Measurements from ENCODE around the gene DMRTB1.

DMRTB1 gene

DNA sequence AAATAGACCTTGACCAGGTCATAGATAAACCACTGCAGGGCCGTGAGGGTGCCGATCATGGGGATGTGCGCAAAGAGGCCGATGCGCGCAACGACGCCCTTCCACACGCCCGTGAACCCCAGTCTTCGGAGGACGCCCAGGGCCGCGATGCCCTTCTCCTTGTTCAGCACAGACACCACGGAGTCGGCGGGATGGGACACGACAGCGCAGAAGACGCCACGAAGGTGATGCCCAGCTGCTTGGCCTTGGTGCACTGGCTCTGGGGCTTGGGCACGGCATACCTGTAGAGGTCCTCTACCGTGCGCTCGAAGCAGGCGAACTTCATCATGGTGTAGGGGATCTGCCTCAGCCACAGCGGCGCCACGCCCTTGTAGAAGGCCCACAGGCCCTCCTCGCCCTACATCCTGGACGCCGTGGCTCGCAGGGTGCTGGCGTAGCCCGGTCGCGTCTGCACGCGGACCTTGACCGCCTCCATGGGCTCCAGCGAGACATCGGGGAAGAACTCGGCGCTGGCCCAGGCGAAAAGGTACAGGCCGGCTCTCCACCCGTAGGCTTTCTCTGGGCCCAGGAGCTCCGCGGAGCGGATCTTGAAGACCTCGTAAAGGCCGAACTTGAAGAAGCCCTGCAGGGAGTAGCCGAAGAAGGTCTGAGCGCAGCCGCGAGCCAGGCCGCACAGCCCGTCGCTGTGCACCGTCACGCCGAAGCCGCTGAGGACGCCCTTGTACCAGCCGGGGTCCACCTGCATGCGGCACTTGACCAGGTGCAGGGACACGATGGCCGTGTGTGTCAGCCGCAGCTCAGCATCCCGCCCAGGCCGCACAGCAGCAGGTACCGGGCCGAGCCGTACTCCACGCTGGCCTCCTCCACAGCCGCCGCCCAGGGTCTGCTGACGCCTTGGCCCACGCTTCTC lies 20.5 kb upstream of the DMRTB1 start:
- DNase-seq = no peak

DNA sequence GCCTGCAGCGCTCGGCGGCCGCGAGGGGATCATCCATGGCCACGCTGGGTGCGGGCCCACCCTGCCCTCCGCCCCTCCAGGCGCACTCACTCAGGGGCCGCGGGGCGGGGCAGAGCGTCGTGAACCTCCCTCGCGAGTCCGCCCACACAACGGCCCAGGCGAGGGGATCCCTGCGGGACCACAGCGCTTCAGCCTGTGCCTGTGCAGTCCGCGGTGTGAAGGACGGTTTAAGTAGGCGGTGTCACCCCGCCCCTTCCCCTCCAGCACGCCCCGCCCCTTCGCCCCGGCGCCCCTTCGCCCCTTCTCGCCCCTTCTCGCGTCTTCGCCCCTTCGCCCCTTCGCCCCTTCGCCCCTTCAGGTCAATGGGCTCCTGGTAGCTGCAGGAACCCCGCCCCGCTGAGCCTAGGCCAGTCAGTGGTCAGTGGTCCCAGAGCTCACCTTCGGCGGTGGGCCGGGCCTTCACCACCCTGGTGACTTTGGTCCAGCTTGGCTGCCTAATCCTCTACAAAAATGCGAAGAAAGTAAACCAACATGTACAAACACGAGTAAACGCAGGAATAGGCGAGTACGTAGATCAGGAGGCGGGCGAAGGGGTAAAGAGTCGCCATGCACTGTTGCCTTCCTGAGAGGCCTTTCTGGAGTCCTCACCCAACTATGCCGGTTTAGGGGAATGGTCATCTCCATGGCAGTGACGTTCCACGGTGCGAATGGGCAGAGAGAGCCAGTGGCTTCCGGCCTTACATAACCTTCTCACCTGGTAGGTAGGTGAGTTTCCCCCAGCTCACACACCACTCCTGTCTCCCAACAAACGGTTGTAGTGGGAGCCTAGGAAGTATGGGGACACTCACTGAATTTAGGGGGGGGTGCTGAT lies 19.6 kb upstream of the DMRTB1 start:
- DNase-seq = no peak

DNA sequence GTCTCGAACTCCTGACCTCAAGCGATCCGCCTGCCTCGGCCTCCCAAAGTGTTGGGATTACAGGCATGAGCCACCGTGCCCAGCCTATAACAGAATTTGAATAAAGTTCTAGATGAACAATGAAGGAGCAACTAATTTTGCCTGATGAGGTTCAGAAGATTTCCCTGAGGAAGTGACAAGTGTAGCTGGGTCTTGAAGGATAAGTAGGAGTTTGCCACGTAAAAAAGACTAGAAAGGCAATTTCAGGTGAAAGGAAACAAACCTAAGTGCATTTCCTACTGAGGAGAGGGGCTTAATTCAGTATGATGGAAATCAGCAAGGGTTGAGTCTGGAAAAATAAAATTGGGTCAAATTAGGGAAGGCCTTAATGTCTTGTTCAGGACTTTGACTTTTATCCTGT lies 18.6 kb upstream of the DMRTB1 start:
- no peak for DNase-seq

DNA sequence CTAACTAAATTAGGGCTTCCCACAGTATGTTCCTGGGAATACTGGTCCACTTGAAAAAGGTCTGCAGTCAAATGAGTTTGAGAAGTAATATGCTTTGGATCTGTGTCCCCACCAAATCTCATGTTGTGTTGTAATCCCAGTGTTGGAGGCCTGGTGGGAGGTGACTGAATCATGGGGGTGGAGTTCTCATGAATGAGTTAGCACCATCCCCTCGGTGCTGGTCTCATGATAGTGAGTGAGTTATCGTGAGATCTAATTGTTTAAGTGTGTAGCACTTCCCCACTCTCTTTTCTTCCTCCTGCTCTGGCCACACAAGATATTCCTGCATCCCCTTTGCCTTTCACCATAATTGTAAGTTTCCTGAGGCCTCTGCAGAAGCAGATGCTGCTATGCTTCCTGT lies 16.9 kb upstream of the DMRTB1 start:
- DNase-seq = no peak

DNA sequence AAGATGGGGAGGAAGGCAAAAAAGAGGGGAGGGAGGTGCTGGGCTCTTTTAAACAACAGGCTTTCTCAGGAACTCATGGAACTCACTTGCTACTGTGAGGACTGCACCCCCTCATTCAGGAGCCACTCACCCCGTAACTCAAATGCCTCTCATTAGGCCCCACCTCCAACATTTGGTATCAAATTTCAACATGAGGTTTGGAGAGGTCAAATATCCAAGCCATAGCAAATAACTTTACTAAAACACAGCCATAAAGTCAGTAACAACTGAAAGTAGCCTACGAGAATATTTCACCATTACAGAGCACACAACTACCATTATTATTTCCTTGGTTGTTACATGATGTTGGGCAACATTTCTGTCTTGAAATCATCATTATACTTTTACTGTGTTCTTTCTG lies 13.1 kb upstream of the DMRTB1 start:
- DNase-seq = no peak

DNA sequence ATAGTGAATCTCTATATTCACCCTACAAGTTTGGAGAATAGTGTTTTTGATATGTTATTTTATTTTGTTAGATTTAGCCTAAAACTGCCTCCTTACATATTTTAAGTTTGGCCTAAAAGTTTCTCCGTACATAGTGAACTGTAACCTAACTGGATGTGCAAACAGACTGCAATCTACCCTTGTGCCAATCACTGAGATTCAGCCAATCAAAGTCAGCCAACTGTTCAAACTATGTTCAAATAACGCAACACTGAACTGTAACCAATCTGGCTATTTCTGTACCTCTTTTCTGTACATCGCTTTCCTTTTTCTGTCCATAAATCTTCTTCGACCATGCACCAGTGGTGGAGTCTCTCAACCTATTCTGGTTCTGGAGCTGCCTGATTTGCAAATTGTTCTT lies 11.8 kb upstream of the DMRTB1 start:
- no peak for DNase-seq

DNA sequence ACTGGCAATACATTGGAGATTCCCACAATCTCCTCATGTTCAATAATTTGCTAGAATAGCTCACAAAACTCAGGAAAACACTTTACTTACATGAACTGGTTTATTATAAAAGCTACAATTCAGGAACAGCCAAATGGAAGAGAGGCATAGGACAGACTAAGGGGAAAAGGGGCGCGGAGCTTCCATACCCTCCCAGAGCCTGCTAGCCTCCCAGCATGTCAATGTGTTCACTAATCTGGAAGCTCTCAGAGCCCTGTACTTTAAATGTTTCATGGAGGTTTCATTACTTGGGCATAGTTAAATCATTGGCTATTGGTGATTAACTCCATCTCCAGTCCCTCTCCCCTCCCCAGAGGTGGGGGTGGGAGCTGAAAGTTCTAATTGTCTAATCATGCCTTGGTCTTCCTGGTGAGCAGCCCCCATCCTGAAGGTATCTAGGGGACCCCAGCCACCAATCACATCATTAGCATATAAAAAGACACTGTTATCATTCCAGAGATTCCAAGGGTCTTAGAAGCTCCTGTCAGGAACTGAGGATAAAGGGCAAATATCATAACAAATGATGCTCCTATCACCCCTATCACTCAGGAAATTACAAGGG lies 10.9 kb upstream of the DMRTB1 start:
- no peak for DNase-seq

DNA sequence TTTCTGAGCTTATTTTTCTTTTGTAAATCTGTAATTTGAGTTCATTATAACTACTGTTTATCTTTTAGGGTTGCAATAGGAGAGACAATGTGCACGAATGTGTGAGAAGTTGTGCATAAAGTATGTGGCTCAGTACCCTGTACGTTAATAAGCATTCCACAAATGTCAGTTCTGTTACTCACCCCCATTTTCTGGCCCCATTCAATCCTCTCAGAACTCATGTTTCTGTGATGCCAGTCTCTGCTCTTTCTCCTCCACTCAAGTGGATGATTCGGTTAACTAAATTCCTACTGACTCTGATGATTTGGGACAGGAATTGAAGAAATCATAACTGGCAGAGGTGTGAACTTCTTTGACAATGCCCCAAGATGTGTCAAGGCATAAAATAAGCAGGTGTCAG lies 10.2 kb upstream of the DMRTB1 start:
- no peak for DNase-seq

DNA sequence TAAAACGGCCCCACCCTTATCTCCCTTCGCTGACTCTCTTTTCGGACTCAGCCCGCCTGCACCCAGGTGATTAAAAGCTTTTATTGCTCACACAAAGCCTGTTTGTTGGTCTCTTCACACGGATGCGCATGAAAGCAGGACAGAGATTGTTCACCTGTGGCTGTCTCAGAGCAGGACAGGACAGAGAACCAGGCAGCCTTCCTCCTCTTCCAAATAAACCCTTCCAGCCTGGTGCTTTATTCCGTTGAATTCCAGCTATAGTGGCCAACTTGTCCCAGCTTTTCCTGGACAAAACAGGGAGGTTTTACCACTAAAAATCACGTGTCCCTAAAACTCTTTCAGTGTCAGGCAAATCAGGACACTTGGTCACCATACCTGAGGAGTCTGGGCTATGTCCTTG lies 9.5 kb upstream of the DMRTB1 start:
- DNase-seq = no peak

DNA sequence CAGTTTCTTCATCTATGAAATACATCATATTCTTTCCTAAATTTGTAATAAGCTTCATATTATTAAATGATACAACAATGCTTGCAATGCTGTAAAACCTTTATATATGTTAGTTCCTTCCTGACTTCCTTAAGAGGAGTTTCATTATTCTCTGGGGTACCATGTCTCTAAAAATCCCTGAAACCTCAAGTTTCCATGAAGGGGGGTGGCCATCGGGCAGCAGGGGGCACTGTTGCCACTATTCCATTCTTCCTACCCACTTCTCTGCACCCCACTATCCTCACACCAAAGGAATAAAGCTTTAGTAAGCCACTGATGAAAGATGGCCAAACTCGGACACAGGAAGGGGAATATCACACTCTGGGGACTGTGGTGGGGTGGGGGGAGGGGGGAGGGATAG lies 9.0 kb upstream of the DMRTB1 start:
- no peak for DNase-seq

DNA sequence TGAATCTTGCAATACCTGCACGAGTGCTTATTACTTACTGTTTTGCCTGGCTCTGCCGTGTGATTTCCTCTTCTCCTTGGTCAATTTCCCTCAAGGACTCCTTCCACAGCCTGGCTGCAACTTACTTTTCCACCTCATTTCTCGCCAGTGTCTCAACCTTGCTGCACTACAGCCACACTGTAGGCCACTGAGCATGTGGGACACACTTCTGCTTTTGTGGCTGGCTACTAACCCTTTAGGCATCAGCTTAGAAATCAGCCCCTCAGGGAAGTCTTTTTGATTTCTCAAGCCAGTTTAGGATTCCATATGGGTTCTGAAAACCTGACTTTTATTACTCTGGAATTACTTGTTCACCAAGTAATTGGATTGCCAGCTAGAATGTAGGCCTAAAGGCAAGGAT lies 5.2 kb upstream of the DMRTB1 start:
- DNase-seq = no peak

DNA sequence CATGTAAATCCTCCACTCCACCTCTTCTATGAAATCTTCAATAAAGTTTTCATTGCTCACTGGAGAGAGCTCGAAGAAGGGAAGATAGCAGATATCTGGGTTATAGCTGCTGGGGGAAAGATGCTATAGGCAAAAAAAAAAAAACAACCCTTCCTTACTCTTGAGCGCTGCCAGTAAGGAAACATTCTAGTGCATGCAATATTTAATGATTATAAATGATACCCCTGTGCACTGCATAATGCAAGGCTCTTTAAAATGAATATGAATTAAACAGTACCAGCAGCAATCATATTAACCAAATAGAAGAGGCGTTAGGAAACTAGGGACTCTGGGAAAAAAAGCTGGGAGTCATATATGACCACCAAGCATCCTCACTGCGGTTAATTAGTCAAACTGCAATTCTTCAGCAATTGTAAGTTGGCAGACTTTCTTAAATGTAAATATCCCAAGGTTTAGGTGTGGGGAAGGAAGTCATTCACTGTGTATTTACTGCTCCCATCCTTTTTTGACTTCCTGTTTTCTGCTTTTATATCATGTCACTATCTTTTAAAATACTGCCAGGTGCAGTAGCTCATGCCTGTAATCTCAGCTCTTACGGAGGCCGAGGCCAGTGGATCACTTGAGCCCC lies 3.7 kb upstream of the DMRTB1 start:
- DNase-seq = no peak

DNA sequence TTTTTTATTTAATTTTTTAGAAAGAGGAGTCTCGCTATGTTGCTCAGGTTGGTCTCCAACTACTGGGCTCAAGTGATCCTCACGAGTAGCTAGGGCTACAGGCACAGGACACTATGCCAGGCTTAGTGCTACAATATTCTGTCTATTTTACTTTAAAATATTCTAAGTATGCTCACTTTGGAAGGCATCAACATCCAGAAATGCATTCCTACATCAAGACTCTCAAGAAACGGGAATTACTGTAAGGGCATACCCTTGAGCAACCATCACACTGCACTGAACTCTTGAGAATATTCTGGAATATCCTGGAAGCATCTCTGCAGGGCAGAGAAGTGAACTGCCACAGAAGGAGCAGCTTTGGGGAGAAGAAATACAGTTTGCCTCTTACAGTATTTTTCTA lies 565 bp upstream of the DMRTB1 start:
- no peak for DNase-seq

DNA sequence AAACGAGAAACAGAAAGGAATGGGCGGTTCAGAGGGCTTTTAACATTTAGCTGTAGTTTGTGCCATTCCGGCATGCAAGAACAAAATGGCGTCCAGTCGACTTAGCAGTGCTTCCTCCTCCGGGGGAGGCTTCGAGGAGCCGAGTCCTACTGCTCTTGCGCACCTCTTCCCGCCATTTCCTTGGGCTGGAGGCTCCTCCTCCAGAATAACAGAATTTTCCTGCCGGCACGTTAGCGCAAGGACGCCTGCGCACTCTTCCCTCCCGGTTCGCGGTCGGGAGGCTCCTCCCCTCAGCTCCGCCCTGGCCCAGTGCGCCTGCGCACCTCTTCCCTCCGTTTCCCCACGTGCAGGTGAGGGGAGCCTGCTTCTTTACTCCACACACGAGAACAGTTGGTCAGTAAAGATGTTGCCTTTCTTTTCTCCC lies 1.0 kb downstream of the DMRTB1 start:
- DNase-seq = no peak

DNA sequence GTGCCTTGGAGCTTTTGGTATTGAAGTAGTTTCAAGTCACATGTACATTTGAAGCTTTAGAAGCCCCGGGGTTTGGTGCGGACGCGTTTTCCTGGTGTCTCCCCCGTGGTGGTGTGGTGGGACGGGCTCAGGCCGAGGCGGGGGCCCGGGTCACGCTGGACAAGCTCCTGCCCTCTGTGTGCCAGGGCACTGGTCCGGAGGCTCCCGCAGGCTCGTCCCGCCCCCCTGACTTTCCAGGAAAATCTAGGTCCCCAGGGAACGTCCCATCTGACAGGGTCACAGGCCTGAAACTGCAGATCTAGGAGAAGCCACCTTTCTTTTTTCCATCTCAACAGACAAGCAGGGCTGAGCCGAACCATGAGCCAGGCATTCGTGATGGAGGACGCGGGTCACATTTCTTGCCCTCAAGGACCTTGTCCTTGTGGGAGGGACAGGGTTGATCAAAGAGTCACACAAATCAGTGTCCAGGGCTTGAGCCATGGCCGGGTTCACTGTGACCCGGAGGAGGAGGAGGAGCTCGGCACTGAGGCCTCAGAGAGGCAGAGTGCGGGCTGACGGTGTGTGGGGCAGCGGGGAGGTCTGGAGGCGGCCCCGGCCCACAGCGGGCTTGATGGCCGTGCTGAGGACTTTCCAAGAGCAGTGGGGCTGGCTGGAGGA lies 1.6 kb downstream of the DMRTB1 start:
- no peak for DNase-seq

DNA sequence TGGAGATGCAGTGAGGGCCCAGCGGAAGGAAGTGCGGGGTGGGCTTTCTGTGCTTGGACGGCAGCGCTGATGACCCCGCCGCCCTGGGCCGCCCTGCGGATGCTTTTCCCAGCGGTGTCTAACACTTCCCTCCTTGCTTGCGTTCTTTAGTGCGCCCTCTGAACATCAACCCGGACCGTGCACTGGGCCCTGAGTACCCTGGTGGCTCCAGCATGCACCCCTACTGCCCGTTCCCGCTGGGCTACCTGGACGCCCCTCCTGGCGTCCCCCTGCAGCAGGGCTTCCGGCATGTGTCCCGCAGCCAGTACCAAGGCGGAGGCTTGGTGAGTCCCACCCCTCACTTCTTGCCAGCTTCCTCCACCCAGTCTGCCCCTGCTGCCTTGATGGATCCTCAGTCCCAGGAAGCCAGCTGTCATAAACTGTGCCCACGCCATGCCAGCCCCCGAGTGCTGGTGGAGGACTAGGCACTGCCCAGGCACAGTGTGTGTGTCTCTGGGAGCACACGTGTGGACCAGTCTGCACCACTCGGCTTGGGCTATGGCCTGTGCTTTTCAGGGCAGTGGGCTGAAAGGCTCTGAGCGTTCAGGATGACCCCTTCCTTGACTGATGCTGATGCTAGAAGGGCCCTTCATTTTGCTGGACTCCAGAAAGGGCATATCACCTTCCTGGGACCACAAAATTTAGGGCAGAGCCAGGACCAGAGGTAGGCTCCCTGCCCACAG lies 2.3 kb downstream of the DMRTB1 start:
- DNase-seq = no peak

DNA sequence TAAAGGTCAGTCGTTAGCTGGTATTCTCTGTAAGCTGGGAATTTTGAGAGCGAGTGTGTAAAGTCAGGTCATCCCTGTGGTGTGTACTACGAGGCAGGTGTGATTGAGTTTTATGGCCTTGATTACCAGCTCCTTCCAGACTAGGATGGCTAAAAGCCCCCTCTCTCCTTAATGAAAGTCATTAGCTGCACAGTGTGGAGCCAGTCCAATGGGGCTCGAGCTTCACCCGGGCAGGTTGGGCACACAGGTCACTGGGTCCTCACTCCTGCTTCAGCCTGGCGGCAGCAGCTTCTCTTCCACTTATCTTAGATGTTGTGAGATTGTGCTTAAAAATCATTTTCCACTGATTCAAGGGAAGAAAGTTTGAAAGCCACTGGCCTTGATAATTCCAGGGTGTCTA lies 3.0 kb downstream of the DMRTB1 start:
- DNase-seq = no peak

DNA sequence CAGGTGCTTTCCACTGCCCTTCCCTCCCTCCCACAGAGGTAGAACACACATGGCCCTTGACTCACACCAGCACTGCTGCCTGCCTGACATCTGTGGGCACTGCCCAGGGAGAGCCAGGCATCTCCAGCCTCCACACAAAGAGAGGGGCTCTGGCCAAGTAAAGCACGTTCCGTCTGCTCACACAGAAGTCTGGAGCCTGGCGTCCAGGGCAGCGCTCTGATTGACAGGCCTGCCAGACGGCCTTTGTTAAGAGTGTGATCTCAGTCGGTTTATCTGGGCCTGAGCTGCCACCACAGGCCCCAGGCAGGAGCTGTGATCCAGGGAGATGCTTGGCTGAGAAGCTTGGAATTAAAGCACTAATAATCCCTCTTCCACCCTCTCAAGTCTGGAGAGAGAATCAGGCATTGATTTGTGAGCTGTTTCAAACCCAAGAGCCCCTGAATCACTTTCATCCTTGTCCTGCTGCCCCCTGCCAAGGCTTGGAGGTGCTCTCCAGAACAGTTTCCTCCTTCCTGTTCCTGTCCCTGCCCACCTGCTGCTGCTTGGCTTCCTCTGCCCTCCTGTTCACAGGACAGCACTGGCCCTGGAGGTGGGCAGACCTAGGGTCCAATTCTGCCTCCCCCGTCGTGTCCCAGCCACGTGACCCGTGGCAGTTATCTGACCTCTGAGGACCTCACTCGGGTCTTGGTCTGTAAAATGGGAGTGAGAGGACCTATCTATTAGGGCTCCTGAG lies 3.7 kb downstream of the DMRTB1 start:
- DNase-seq = no peak

DNA sequence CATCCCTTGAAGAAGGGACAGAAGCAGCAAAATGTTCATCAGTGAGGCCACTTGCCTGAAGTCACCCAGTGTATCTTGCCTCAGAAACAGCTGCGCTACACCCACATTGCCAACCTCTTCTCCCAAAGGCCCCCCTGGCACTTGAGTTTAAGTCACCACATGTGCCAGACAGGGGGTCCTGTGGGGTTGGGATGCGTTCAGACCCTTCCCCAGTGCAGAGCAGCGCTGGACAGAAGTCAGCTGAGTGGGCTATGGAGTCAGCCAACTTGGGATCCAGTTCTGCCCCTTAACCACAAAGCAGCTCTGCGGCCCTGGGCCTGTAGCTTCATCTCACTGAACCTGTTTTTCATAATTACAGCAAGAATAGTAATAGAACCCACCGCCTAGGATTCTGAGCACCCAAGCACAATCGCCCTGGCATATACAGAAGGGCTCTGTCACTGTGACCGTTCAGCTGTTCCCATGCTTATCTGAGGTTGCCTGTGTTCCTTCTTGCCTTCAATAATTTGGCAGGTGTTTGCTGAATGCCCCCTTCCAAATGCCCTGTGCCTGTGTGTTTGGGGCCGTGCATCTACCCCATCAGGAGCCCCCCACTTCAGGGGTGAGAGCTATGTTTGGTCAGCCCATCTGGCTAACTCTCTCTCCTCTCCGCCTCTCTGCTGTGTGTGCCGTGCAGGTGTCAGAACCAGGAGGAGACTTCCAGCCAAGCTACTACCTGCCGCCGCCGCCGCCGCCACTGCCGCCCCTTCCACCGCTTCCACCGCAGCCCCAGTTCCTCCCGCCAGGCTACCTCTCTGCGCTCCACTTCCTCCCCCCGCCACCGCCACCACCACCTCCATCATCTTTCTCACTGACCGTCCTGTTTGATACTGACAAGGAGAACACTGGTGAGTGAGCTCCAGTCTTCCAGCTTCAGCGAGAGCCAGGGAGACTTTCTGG lies 5.0 kb downstream of the DMRTB1 start:
- DNase-seq = no peak

Data from NCI-H187 treated with DMSO at 0.1 percent for 48 hours (cell line).